Liver (tissue), 9 donors: Measurements from ENCODE around the gene NDUFAF2. TPM values are rescaled to one million over a fixed set of nuclear protein-coding genes. Genes with fewer than 3 reads are reported as not detected.

Source experiments
- DNase-seq: peaks from one replicate; pipeline ENCODE4 v3.0.0-alpha.2; 2017; ENCODE audit warnings: low spot score
- H3K27ac ChIP-seq, 2 donors: one replicate each; pipeline ENCODE4 v1.7.0; 2013; ENCODE audit warnings: inconsistent platforms in 2 of 2, low read length in 2 of 2, control low read depth in 1 of 2, low read depth in 1 of 2, mild to moderate bottlenecking in 1 of 2
- H3K27me3 ChIP-seq, 4 donors: one replicate each; pipeline versions ENCODE4 v1.6.1 to v1.7.0; 2013; ENCODE audit warnings: low read length in 3 of 4, inconsistent platforms in 1 of 4, mild to moderate bottlenecking in 1 of 4, moderate library complexity in 1 of 4; ENCODE audit not compliant: control insufficient read depth in 4 of 4, insufficient read depth in 4 of 4
- H3K36me3 ChIP-seq, 4 donors: one replicate each; pipeline versions ENCODE4 v1.6.1 to v1.7.0; 2013; ENCODE audit warnings: low read length in 3 of 4, mild to moderate bottlenecking in 3 of 4, low read depth in 1 of 4, moderate library complexity in 1 of 4; ENCODE audit not compliant: control insufficient read depth in 4 of 4, insufficient read depth in 3 of 4
- H3K4me1 ChIP-seq, 4 donors: one replicate each; pipeline versions ENCODE4 v1.6.1 to v1.7.0; 2013; ENCODE audit warnings: low read length in 3 of 4, mild to moderate bottlenecking in 3 of 4, moderate library complexity in 1 of 4; ENCODE audit not compliant: control insufficient read depth in 4 of 4, insufficient read depth in 4 of 4
- H3K4me3 ChIP-seq, 3 donors: one replicate each; pipeline versions ENCODE4 v1.6.1 to v1.7.0; 2013; ENCODE audit warnings: low read length in 3 of 3, control low read depth in 1 of 3, low read depth in 1 of 3, mild to moderate bottlenecking in 1 of 3
- H3K9ac ChIP-seq, 2 donors: one replicate each; pipeline ENCODE4 v1.7.0; 2013; ENCODE audit warnings: low read length in 2 of 2, mild to moderate bottlenecking in 2 of 2, moderate library complexity in 2 of 2, control low read depth in 1 of 2, low read depth in 1 of 2
- H3K9me3 ChIP-seq, 4 donors: one replicate each; pipeline versions ENCODE4 v1.6.1 to v1.7.0; 2013; ENCODE audit warnings: low read length in 3 of 4; ENCODE audit not compliant: control insufficient read depth in 4 of 4
- ATF3 ChIP-seq: IDR thresholded peaks from 2 replicates; pipeline ENCODE4 v1.6.1; 2016; ENCODE audit warnings: antibody characterized with exemption
- CTCF ChIP-seq: fragments of 150-350 bp; IDR thresholded peaks from 2 replicates; pipeline ENCODE4 v1.5.1; 2017; ENCODE audit warnings: improper control_type of control experiment, low read depth, low read length; ENCODE audit not compliant: missing input control
- EGR1 ChIP-seq, 2 donors: IDR thresholded peaks; 2 replicates each; pipeline ENCODE4 v1.6.1; 2016 to 2018; ENCODE audit warnings: antibody characterized with exemption in 2 of 2, low read depth in 2 of 2
- FOXA2 ChIP-seq: IDR thresholded peaks from 2 replicates; pipeline ENCODE4 v1.6.1; 2016; ENCODE audit warnings: antibody characterized with exemption
- GABPA ChIP-seq, 2 donors: IDR thresholded peaks in 1 of 2; conservative IDR thresholded peaks in 1 of 2; 2 replicates each; pipeline ENCODE4 v1.6.1; 2016; ENCODE audit warnings: antibody characterized with exemption in 2 of 2, mild to moderate bottlenecking in 1 of 2, moderate library complexity in 1 of 2
- HNF4A ChIP-seq, 2 donors: conservative IDR thresholded peaks; 2 replicates each; pipeline ENCODE4 v1.6.1; 2016; ENCODE audit warnings: antibody characterized with exemption in 2 of 2, mild to moderate bottlenecking in 2 of 2
- JUND ChIP-seq, 2 donors: IDR thresholded peaks; 2 replicates each; pipeline ENCODE4 v1.6.1; 2016; ENCODE audit warnings: antibody characterized with exemption in 2 of 2
- NR2F2 ChIP-seq: IDR thresholded peaks from 2 replicates; pipeline ENCODE4 v1.6.1; 2016; ENCODE audit warnings: antibody characterized with exemption
- RAD21 ChIP-seq, 2 donors: IDR thresholded peaks; 2 replicates each; pipeline ENCODE4 v1.6.1; 2016; ENCODE audit warnings: antibody characterized with exemption in 2 of 2, mild to moderate bottlenecking in 2 of 2
- REST ChIP-seq: IDR thresholded peaks from 2 replicates; pipeline ENCODE4 v1.6.1; 2016; ENCODE audit warnings: antibody characterized with exemption, mild to moderate bottlenecking
- RXRA ChIP-seq, 2 donors: IDR thresholded peaks; 2 replicates each; pipeline ENCODE4 v1.6.1; 2017 to 2018; ENCODE audit warnings: antibody characterized with exemption in 2 of 2, mild to moderate bottlenecking in 1 of 2
- SP1 ChIP-seq: IDR thresholded peaks from 2 replicates; pipeline ENCODE4 v1.6.1; 2018; ENCODE audit warnings: antibody characterized with exemption, mild to moderate bottlenecking
- TAF1 ChIP-seq: conservative IDR thresholded peaks from 2 replicates; pipeline ENCODE4 v1.6.1; 2016; ENCODE audit warnings: antibody characterized with exemption, mild to moderate bottlenecking
- YY1 ChIP-seq: IDR thresholded peaks from 2 replicates; pipeline ENCODE4 v1.6.1; 2016; ENCODE audit warnings: antibody characterized with exemption, mild to moderate bottlenecking
- ZBTB33 ChIP-seq: IDR thresholded peaks from 2 replicates; pipeline ENCODE4 v1.6.1; 2016; ENCODE audit warnings: antibody characterized with exemption
- WGBS: extraction: QIAGEN DNeasy Blood & Tissue Kit; methylation state at CpG from one replicate; pipeline ENCODE4 v1.1.7; 2013; 5-methylcytosine and 5-hydroxymethylcytosine counted together
- polyA plus RNA-seq, 2 donors: library from polyadenylated mRNA; stranded (reverse) in 1 of 2; unstranded in 1 of 2; fragments of 200-250 nt in 1 of 2; fragments of >200 nt in 1 of 2; fragmentation: Nextera tagmentation in 1 of 2; extraction: Ambion mirVana in 1 of 2; gene quantifications; one replicate each; pipeline versions ENCODE4 v1.2.1 to v1.2.3, GENCODE V29; 2013 to 2015
- total RNA-seq, 2 donors: library from RNA; depleted of rRNA; stranded (reverse); fragments of >200 nt; gene quantifications; one replicate each; pipeline ENCODE4 v1.2.3, GENCODE V29; 2014
- TF ChIP-seq, protein P1 (sequence below): IDR thresholded peaks from 2 replicates; pipeline ENCODE4 v1.6.1; 2016; ENCODE audit warnings: antibody characterized with exemption
- donor health status: healthy.
- donor health status: healthy.
- donor health status: healthy.
- donor health status: healthy.
- donor health status: healthy.

The NDUFAF2 gene
- total and polyA plus RNA-seq, 4 donors, result 4.3 to 21.3 (median 12.5) TPM

GRCh38 chr5:61020415-61020814 lies 75.4 kb downstream of the NDUFAF2 start:
- Histone ChIP-seq H3K4me1 (no peaks in the 10 kb centered on the region), H3K36me3 (no peaks in the 10 kb centered on the region), H3K27ac (no peak overlapping the region), H3K9me3 (no peaks in the 10 kb centered on the region), H3K9ac (no peak overlapping the region), H3K27me3 (no peaks in the 10 kb centered on the region), H3K4me3 (no peak overlapping the region)
- no peak for DNase-seq
- 49% methylated on average over 3 of the region's 3 CpGs for WGBS
- no peak for TF ChIP-seq REST
- no peak for TF ChIP-seq JUND (IDR thresholded peaks at IDR 0.05)
- no peak for TF ChIP-seq CTCF
- TF ChIP-seq RAD21 (IDR thresholded peaks at IDR 0.05), result no peak
- no peak for TF ChIP-seq TAF1
- no peak for TF ChIP-seq ATF3
- TF ChIP-seq EGR1 (IDR thresholded peaks at IDR 0.05; ENCODE audit: low read depth in 2 of 2), result no peak
- TF ChIP-seq HNF4A (conservative IDR thresholded peaks at IDR 0.05), result no peak
- TF ChIP-seq, protein P1, sequence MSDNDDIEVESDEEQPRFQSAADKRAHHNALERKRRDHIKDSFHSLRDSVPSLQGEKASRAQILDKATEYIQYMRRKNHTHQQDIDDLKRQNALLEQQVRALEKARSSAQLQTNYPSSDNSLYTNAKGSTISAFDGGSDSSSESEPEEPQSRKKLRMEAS, result no peak
- no peak for TF ChIP-seq FOXA2
- no peak for TF ChIP-seq NR2F2

- Histone ChIP-seq H3K4me3 (no peak overlapping the region), H3K36me3 (no peaks in the 10 kb centered on the region), H3K4me1 (no peaks in the 10 kb centered on the region), H3K9ac (no peak overlapping the region), H3K27me3 (no peaks in the 10 kb centered on the region), H3K9me3 (no peaks in the 10 kb centered on the region), H3K27ac (no peak overlapping the region)
- TF ChIP-seq, protein P1, result no peak
- TF ChIP-seq HNF4A (conservative IDR thresholded peaks at IDR 0.05) (no peak), GABPA (IDR thresholded peaks at IDR 0.05 in 1 of 2, conservative IDR thresholded peaks at IDR 0.05 in 1 of 2) (no peak), ZBTB33 (no peak), EGR1 (IDR thresholded peaks at IDR 0.05; ENCODE audit: low read depth in 2 of 2) (no peak), SP1 (no peak), YY1 (no peak), RXRA (IDR thresholded peaks at IDR 0.05) (no peak), TAF1 (no peak), JUND (IDR thresholded peaks at IDR 0.05) (no peak), NR2F2 (no peak)
- 86% methylated on average over 1 of the region's 1 CpG for WGBS
- DNase-seq, result no peak
These were observed 78.1 kb downstream of the NDUFAF2 start for GRCh38 chr5:61023131-61023530.
